ENCODE results near the gene KIAA1958.
"Not testable (repeated sequence)": the region's sequence is repeated elsewhere in the genome, so short reads cannot be mapped to it uniquely, and the experiment has no call there.

The KIAA1958 gene

DNA sequence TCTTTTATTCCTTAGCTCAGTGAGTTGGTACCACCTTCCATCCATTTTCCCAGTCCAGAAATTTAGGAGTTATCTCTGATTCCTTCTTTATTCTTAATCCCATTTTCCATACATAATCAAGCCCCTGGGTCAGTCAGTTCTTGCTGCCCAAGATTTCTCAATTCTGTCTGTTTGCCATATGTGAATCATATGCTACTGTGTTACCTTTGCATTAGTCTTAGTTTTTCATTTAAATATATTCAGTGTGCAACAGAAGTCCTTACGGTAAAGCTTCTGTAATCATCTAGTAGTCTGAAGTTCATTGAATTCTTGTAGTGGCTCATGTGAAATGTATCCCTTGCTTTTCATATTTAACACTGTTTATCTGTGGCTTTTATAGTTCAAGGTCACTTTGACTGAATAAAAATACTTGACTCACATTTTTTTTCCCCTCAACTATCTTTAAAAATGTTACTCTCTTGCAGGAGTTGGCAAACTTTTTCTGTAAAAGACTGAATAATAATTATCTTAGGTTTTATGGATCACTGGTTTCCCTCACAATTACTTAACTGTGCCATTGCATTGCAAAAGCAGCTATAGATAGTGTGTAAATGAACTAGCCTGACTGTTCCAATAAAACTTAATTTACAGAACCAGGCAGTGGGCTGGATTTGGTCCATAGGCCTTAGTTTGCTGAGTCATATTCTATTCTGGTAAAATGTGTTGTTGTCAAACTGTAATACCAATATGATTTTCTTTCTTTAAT lies 6.9 kb downstream of the KIAA1958 start:
- DNase-seq: no peak

DNA sequence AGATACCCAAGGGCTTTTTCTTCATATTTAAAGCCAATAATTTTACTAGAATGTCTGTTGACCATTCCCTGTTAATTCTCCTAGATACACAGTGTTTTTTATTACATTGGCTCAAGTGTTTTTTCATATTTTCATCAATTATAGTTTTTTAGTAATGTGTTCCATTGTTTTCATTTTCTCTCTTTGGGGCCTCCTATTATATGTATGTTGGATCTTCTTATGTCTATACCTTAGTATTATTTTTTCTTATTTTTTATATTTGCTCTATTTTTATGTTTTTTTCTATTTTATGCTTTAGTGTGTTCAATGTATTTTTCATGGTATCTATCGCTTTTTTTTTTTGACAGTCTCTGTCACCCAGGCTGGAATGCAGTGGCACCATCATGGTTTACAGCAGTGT lies 7.5 kb downstream of the KIAA1958 start:
- DNase-seq: no peak

DNA sequence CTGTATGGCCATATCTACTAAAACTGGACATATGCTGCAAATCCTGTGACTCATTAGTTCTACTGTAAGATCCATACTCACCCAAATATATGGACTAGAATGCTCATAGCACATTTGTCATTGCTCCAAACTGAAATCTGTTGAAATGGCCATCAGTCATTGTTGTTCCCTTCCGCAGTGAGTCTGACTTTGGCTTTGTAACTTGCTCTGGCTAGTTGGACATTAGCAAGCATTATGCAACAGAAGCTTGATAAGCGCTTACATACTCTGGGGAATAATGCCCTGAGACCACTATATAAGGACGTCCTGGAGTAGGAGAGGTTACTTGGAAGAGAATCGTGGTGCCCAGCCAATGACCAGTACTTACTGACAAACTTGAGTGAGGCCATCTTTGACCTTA lies 9.0 kb downstream of the KIAA1958 start:
- no peak for DNase-seq

DNA sequence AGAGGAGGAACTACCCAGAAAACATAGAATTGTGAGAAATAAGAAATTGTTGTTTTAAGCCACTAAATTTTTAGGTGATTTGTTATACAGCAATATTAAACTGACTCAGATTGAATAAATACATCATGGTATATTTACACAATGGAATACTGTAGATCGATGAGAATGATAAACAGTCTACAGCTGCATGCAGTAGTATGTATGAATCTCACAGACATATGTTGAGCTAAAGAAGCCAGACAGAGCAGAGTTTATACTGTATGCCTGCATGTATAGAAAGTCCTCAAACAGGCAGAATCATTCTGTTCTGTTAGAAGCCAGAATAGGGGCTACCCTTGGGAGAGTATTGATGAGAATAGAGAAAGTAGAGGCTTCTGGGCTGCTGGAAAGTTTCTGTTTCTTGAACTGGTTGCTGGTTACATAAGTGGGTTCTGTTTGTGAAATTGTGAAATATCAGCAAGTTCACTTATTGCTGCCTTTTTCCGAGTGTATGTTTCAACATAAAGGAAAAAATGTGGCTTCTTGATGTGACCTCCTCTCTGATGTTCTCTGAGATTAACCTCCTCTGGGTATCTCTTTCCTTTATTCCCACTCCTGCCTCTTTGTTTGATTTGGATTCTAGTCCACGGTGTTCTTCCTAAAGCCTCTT lies 9.6 kb downstream of the KIAA1958 start:
- DNase-seq: no peak

DNA sequence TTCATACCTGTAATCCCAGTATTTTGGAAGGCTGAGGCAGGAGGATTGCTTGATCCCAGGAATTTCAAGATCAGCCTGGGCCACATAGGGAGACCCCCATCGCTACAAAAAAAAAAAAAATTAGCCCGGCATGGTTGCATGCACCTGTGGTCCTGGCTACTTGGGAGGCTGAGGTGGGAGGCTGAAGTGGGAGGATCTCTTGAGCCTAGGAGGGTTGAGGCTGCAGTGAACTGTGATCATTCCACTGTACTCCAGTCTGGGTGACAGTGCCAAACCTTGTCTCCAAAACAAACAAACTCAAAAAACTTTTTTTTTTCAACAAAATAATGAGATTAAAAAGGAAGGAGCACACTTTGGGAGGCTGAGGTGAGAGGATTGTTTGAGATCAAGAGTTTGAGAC lies 14.2 kb downstream of the KIAA1958 start:
- DNase-seq: no peak

DNA sequence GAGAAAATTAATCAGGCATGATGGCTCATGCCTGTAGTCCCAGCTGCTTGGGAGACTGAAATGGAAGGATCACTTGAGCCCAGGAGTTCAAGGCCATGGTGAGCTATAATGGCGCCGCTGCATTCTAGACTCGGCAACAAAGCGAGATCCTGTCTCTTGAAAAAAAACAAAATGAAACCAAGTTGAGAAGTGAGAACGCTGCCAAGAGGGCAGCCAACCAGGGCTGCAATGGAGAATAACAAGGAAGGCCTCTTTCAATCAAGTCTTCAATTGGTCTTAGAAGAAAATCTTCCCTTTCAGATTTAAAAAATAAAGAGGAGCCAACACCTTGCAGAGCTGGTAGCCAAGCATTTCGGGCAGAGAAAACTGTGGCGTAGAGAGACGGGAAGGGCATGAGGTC lies 14.7 kb downstream of the KIAA1958 start:
- no peak for DNase-seq

DNA sequence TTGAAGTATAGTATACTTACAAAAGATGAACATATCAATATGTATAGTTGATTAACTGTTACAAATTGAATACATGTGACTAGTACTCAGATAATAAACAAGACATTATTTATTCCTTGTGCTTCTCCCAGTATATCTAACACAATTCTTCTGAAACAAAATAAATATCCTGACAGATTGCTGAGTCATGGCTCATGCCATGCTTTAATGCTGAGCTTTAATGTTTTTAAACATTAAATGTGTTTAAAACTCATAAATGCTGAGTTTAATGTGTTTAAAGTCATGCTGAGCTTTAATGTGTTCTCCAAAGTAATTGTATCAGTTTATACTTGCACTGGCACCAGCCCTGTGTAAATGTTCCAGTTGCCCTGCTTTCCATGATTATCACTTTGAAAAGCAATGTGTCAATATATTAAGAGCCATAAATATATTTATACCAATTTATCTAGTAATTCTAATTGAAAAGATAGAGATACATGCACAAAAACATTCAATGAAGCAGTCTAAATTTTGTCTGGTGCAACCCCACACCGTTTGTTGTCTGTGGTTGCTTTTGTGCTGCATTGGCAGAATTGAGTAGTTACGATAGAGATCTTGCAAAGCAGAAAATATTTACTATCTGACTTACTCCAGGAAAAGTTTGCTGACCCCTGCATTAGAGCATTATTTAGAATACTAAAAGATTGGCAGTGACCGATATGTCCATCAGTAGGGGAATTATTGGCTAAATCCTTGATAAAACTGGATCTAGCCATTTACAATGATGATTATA lies 15.7 kb downstream of the KIAA1958 start:
- no peak for DNase-seq

DNA sequence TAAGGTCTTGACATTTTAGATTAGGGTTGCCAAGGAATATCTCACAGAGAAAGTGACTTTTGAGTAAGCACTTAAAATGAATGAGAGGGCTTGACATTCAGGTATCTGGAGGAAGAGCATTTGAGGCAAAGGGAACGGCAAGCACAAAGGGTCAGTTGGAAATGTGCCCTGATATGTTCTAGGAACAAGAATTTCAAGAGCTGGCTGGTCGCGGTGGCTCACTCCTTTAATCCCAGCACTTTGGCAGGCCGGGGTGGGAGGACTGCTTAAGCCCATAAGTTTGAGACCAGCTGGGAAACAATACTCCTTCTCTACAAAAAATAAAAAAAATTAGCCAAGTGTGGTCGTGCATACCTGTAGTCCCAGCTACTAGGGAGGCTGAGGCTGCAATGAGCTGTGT lies 16.5 kb downstream of the KIAA1958 start:
- DNase-seq: no peak

DNA sequence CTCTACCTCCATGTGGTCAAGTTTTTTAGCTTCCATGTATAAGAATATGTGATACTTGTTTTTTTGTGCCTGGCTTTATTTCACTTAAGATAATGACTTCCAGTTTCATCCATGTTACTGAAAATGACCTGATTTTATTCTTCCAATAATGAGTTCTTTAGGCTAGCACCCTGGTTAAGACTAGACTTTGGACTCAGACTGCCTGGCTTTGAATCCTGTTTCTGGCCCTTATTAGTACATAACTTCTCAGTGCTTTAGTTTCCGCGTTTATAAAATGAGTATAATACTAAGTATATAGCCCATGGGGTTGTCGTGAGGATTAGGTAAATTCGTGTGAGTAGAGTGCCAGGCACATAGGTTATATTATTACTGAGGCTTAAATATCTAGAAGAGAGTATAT lies 18.5 kb downstream of the KIAA1958 start:
- DNase-seq: no peak

DNA sequence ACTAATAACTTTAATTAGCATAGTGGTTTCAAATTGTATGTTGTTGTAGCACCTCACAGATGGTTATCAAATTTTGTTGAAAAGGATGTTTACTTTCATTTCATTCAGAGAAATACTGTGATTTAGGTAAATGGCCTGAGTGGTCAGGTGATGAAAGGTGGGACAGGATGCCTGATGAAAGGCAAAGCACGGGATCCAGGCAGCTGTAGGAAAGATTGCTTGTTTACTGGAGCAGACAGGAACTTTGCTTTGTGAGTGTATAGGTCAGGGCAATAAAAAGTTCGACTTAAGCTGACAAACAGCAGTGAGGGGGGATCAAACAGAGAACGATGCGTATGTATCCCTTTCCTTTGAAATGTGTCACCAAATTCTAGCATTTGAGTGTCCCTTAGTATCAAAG lies 19.0 kb downstream of the KIAA1958 start:
- DNase-seq: no peak

DNA sequence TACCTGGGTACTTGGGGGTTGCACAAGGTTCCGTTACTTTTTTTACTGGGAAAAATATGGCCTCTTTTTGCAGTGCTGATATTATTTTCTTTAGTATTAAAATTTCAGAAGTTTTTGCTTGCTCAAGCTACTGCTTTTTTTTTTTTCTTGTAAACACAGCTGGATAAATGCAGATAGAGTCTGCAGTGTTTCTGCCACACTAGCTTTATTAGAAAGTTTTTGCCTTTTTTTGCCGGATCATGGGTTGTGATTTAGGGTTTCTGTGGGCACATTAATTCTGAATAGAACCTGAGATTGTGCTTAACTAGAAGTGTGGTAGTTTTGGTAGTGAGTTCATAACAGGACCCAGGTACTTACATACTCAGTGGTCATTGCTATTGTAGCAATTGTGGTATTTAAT lies 19.9 kb downstream of the KIAA1958 start:
- no peak for DNase-seq

DNA sequence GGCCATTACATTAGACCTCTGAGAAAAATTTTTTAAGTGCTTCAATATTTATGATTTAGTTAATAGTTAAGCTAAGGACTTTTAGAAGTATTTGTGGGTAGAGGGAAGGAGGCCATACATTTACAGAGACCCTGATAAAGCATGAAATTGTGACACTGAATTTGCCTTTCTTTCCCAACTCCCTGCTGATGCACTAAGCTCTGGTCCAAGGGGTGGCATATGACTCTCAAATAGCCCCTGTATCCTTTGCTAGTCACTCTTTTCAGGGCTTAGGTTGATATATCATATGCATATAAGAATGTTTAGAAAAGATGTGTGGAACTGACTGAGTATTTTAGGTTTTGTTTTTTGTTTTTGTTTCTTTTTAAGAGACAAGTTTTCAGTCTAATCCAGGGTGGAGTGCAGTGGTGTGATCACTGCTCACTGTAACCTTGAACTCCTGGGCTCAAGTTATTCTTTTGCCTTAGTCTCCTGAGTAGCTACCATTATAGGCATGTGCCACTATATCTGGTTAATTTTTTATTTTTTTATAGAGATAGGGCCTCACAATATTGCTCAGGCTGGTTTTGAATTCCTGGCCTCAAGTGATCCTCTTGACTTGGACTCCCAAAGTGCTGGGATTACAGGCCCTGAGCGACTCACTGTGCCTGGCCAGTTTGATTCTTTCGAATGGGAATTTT lies 20.5 kb downstream of the KIAA1958 start:
- DNase-seq: no peak

DNA sequence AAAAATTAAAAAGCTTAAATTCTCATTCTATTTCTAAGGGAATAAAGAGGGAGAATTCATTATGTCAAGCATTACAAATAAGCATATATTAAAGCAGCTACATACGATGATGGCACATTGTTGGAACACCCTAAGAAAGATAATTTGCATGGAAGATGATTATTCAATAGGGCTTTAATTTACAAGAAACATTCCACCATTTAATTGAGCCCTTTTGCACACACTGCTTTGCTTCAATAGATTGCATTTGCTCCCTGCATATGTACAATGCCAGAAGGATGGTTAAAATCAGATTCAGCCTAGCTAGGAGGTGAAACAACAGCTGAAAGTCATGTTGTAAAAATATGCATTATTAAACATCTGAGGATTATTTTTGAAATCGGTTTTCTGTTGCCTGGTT lies 21.8 kb downstream of the KIAA1958 start:
- no peak for DNase-seq

DNA sequence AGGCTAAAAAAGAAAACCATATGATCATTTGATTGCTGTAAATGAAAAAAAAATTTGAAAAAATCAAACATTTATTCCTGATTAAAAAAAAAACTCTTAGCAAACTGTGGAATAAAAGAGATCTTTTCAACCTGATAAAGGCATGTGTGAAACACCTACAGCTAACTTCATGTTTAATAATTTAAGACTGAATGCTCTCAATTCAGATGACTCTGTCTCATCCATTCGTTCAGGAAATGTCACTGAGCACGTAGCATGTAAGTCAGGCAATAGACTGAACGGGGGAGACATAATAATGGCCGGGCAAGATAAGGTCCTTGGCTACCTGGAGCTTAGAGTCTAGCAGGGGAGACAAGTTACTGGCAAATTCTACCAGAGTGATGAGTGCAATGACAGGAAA lies 25.8 kb downstream of the KIAA1958 start:
- not testable (repeated sequence) for DNase-seq

DNA sequence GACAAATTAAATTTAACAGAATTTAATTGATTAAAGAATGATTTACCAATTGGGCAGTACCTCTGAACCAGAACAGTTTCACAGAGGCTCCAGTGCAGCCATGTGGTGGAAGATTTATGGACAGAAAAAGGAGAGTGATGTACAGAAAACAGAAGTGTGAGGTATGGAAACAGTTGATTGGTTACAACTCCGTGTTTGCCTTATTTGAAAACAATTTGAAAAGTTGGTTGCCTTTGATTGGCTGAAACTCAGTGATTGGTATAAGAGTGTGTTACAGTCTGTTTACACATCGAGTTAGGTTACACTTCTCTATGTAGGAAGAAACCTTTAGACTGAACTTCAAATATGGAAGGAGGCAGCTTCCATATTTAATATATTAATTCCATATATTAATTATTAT lies 30.1 kb downstream of the KIAA1958 start:
- DNase-seq: no peak

DNA sequence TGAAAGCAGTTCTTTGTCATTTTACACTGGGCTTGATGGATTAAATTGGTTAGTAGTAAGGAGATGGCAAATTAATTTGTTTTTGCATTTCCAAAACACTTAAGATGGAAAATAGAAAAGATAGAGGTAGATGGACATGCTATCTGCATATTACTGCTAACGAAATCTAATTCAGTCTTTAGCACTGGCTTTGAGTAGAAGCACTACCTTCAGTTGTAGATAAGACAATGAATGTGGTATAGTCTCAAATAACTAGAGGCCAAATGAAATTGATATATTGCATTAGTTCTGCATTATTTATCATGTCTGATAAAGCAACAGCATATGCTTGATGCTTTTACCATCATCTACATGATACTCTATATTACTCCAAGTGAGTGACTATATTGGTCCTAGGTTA lies 33.4 kb downstream of the KIAA1958 start:
- no peak for DNase-seq

DNA sequence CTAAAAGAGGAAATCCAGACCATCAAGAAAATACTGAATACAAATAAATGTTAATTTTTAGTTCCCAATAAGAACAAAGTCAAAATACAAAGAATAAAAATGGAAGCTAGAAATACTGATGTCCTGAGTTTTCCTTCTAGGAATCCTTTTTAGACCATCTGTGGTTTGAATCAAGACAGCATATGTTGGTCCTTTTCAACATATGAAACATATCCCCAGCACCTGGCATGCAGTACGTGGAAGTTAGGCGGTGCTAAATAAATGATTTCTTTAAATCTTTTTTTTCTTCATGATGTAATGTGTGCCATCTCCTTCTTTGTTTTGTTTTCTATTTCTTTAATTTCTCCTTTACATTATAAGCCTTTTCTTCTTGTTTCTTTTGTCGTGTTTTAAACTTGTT lies 34.0 kb downstream of the KIAA1958 start:
- no peak for DNase-seq

DNA sequence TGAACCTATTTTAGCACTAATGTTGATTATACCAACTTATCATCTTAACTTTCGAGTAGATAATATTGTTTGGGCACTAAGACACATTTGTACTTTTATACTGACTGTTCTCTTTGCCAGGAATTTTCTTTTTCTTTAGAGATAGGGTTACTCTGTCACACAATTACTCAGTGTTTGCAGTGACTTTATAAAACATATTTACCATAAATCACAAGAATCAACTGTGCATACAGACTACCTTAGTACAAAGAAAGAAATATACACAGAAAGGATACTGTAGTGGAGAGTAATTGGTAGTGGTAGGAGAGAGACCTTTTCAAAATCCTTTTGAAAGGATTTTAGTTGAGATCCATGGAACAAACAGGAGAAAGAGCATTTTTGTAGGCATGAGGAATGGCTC lies 40.3 kb downstream of the KIAA1958 start:
- no peak for DNase-seq

DNA sequence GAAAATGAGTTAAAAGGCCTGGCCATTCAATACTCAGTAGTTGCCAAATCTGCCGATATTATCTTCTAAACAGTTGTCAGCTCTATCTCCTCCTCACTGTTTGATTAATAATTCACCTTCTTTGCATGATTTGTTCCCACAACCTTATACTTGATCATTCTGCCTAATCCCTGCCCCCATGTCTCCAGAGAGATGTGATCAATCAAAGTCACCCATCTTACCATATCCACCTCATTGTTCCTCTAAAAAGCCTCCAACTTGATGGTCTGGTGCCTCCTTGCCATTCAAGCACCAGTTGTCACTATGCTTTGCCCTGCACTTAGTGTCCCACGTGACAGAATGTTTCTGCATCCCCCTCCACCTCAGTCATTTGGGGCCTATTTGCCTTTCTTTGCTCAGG lies 41.3 kb downstream of the KIAA1958 start:
- no peak for DNase-seq

DNA sequence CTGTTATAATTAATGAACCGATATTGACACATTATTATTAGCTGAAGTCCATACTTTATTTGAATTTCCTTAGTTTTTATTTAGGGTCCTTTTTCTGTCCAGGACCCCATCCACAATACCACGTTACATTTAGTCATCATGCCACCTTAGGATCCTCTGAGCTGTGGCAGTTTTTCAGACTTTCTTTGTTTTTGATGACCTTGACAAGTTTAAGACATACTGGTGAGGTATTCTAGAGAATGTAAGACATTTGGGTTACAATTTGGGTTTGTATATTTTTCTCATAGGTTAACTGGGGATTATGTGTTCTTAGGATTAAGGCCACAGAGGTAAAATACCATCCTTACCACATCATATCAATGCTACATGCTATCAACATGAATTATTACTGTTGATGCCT lies 42.7 kb downstream of the KIAA1958 start:
- no peak for DNase-seq

DNA sequence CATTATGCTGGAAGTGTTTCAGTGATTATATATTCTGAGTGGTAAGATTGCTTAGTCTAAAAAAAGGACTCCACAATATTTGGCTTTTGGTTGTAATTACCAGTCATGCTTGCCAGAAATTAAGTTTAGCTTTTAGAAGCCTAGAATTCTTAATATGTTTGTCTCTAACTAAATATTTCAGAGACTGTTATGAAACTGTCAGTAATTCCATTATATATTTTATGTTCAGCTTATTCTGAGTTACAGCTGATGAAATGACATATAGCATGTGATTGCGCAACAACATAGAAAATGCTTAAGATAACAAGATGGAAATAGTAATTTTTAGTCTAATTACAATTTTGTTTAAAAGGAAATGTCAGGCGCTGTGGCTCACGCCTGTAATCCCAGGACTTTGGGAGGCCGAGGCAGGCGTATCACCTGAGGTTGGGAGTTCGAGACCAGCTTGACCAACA lies 44.2 kb downstream of the KIAA1958 start:
- DNase-seq: no peak

DNA sequence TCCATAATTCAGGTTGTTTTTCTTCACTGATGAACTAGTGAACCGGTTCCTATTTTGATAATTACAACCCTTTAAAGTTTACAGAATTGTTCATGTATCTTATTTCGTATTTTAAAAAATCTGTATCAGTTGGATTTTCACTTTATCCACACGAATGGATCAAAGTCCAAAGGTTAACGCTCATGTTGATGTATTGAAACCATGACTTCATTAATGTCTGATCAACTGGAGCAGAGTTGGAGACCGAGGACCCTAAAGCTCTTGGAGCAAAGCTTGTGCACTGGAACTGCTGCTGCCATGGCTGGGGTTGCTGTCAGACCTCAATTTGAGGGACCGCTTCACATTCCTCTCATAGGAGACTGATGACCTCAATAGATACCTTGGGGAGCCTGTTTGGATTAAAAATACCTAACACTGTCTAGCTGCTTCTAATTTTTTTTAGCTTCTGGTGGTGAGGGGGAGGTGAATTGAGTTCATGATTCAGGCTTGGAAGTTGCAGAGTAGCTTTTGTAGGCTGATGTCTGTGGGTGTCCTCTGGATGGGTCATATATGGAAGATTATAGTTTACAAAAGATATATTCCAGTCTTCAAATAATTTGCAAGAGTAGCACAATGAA lies 45.1 kb downstream of the KIAA1958 start:
- DNase-seq: no peak

DNA sequence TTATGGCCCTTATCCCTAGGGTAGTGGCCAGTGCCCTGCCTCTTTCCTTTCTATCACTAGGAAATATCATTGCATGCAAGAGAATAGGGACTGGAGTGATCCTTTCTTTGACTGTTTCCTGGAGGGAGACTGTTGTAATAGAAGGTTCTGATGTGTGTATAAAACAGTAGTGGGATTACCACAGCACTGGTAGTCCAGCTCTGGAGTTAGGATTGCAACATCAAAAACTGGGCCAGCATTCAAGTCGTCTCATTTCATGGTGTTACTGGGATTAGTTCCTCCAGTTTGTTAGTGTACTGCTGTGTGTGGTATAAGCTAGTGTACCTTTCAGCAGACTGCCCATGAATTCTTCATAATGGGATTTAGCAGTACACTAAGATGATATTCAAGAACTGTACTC lies 45.8 kb downstream of the KIAA1958 start:
- DNase-seq: no peak

Measured in stimulated activated CD4-positive, alpha-beta T cell treated with anti-CD3 and anti-CD28 coated beads, Interleukin-4, amount 100 ng/mL, for 1 hour (primary cell).